NCI-H1694 (cell line): ENCODE measurements around the gene OR14J1.
"Not testable (repeated sequence)": the region's sequence is repeated elsewhere in the genome, so short reads cannot be mapped to it uniquely, and the experiment has no call there.

ENCODE experiments used
- DNase-seq: peaks from one replicate; lab custom pipeline; 2025; lab: John Stamatoyannopoulos, UW

OR14J1 gene, protein sequence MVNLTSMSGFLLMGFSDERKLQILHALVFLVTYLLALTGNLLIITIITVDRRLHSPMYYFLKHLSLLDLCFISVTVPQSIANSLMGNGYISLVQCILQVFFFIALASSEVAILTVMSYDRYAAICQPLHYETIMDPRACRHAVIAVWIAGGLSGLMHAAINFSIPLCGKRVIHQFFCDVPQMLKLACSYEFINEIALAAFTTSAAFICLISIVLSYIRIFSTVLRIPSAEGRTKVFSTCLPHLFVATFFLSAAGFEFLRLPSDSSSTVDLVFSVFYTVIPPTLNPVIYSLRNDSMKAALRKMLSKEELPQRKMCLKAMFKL

DNA sequence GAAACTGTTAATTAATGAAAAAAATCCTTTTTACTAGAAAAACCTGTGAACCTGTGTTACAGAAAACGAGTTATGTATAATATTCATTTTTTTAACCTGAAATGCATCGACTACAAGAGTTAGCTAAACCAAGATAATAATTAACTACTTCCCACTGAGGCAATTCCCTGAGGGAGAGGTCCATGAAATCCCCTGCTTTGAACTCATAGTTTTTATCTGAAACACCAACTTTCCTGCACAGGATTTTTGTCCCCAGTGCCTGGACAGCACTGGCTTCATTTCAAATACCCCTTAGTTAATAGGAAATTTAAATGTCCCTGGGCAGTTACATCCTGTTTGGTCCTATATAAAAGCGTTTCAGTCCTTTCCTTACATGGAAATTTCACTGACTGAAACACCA, at the start of gene OR14J1:
OR14J1 (plus strand) TSS at position 386 of the 400 bp plus-strand sequence. CDS start 4,989 bp downstream, outside the sequence.
- no peak for DNase-seq

GRCh38 chr6:29251736-29252135, 49.8 kb upstream of the OR14J1 start:
- DNase-seq, result no peak

DNA sequence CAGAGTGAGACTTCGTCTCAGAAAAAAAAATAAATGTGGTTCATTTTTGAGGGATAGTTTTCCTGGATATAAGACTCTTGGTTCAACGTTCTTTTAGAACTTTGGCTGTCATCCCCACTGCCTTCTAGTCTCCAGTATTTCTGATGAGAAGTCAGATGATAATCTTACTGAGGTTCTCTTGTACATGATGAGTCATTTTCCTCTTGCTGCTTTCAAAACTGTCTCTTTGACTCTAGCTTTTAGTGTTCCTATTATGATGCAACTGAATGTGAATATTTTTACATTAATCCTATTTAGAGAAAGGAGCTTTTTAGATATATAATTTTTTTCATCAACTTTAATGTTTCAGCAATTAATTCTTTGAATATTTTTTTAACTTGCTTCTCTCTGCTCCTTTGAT, 46.0 kb upstream of the OR14J1 start:
- no peak for DNase-seq

DNA sequence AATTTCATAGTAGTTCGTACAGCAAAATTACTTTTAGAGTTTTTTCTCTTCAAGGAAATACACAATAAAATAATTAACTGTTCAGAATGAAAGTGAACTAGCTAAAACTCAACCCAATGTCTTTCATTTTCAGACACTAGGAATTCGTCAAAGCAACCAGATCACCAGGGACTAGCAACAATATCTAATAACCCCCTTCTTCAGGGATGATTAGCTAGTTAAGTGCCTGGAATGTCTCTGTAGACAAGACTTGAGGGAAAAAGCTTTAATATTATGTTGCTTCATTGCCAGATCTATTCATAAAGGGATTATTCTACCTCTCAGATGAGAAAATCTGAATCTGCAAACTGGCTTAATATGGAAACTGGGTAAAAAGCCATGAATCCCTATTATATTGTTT, 41.8 kb upstream of the OR14J1 start:
- DNase-seq, result no peak

GRCh38 chr6:29263001-29263400, 38.5 kb upstream of the OR14J1 start:
- DNase-seq, result no peak

- no peak for DNase-seq
Measured at GRCh38 chr6:29294499-29294914, 7.0 kb upstream of the OR14J1 start.

- no peak for DNase-seq
Measured at GRCh38 chr6:29295181-29295585, 6.3 kb upstream of the OR14J1 start.

DNA sequence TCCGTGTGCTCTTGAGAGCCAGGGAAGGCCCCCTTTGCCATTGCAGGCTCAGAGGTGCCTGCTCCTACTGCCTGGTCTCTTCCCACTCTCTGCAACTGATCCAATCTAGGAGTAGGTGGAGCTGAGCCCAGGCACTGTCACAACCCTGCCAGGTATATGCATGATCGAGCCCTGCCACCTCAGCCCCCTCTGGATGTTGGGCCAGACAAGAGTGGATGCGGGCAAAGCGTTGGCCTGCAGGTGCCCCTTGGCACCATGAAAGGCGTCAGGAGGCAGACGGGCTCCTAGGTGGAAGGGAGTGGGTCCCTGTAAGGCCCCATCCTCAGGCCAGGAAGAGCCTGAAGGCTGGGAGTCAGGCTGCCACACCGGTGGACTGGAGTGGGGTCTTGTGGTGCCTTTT, 5.9 kb upstream of the OR14J1 start:
- no peak for DNase-seq

DNA sequence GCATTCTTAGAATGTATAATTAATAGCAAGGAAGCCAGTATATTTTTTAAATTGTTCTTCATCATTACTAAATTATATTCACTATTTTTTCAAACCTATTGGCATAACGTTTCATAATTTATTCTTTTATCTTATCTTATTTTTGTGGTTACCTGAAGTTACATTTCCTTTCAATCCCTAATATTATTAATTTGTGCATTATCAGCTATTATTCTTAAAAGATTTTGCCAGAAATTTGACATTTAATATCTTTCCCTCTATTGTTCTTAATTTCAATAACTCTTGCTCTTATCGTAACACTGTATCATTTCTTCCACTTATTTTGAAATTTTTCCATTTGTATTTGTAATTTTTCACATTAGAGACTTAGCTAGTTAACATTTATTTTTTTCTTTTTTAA, 18.4 kb downstream of the OR14J1 start:
- DNase-seq, result no peak

- not testable (repeated sequence) for DNase-seq
Measured at GRCh38 chr6:29323332-29323731, 21.8 kb downstream of the OR14J1 start.

DNA sequence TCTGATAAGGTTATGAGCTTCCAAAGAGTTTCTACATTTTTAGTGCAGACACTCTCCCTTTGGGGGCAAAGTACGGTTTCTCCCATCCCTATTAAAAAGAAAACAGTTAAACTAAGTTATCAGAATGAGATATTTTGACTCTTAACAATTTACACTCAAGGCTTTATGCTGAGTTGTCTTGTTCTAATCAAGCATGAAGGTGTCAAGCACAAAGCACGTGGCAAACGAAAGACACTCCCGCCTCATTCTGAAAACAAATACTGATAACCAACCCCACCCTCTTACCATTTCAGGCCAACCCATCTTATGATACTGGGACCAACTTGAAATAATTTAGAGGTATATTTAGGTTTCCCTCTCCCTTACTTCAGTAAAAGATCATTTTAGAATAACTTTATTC, 24.3 kb downstream of the OR14J1 start:
- DNase-seq, result no peak

DNA sequence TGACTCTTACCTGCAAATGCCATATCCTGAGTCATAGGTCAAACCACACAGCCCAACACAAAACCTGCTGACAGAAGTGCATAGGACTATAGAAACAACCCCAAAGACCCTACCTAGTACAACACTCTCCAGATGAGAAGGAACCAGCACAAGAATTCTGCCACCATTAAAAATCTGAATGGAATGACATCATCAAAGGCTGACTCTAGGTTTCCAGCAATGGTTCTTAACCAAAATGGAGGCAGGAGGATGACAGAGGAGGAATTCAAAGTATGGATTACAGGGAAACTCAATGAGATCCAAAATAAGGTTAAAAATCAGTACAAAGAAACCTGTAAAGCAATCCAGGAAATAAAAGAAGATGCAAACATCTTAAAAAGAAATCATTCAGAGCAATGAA, 31.2 kb downstream of the OR14J1 start:
- DNase-seq, result no peak

DNA sequence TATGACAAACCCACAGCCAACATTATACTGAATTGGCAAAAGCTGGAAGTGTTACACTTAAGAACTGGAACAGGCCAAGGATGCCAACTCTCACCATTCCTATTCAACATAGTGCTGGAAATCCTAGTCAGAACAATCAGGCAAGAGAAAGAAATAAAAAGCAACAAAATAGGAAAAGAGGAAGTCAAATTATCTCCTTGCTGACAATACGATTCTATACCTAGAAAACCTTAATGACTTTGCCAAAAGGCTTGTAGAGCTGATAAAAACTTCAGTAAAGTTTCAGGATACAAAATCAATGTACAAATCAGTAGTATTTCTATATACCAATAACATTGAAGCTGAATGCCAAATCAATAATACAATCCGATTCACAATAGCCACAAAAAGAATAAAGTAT, 34.8 kb downstream of the OR14J1 start:
- no peak for DNase-seq

DNA sequence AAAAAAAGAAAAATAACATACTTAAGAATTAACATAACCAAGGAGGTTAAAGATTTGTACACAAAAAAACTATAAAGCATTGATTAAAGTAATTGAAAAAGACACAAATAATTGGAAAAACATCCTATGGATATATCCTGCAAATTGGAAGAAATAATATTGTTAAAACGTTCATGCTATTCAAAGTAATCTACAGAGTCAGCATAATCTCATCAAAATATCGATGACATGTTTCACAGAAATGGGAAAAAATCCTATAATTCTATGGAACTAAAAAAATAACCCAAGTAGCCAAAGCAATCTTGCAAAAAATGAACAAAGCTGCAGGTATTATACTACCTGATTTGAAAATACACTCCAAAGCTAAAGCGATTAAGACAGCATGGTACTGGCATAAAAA, 43.9 kb downstream of the OR14J1 start:
- DNase-seq, result no peak

DNA sequence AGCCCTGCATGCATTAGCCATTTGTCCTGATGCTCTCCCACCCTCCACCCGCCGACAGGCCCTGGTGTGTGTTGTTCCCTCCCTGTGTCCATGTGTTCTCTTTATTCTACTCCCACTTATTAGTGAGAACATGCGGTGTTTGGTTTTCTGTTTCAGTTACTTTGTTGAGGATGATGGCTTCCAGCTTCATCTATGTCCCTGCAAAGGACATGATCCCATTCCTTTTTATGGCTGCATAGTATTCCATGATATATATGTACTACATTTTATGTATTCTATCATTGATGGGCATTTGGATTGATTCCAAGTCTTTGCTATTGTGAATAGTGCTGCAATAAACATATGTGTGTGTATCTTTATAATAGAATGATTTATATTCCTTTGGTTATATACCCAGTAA, 47.8 kb downstream of the OR14J1 start:
- DNase-seq, result not testable (repeated sequence)

GRCh38 chr6:29354980-29355379, 53.5 kb downstream of the OR14J1 start:
- DNase-seq, result no peak

GRCh38 chr6:29355603-29356002, 54.1 kb downstream of the OR14J1 start:
- no peak for DNase-seq
